HG03039 (cell line): Measurements from ENCODE around the gene SEC24B.

Source experiments
- ATAC-seq: cut with Tn5 transposase; IDR thresholded peaks from one replicate; pipeline ENCODE4 v1.9.1; 2021; ENCODE audit warnings: mild to moderate bottlenecking, moderate library complexity; ENCODE audit not compliant: unreplicated experiment

Gene SEC24B

DNA sequence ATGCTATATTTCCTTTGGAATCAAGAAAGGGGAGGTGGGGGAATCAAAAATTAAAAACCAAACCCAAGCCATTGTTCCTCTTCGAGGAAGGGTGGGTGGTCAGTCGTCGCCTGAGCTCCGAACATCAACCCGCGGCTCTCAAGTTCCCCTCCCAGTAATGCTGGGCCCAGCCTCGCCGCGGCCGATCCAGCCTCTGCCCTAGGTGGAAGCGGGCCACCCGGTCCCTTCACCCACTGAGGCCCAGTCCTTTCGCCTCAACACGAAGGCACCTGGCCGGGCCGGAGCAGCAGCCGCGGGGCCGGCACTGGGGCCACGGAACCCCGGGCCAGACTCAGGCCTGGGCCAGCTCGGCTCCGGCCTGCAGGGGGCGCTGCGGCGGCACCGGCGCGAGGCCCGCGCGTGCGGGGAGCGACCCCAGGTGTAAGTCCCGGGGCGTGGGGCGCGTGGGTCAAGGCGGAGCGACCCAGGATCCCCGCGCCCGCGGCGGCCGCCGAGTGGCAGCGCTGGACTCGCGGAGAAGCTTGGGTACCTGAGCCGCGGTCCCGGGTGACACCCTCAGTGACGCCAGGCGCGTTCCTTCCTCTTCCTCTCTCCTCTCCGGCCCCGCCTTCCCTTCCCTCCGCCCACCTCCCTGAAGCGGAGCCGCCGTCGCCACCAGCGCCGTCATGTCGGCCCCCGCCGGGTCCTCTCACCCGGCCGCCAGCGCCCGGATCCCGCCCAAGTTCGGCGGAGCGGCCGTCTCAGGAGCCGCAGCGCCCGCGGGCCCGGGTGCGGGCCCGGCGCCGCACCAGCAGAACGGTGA is at the start of gene SEC24B:
TSS of gene SEC24B (plus strand) at position 611 of the 802 bp plus-strand sequence. CDS start at position 666, 55 bp downstream.
- peak; percentile 83 for ATAC-seq

DNA sequence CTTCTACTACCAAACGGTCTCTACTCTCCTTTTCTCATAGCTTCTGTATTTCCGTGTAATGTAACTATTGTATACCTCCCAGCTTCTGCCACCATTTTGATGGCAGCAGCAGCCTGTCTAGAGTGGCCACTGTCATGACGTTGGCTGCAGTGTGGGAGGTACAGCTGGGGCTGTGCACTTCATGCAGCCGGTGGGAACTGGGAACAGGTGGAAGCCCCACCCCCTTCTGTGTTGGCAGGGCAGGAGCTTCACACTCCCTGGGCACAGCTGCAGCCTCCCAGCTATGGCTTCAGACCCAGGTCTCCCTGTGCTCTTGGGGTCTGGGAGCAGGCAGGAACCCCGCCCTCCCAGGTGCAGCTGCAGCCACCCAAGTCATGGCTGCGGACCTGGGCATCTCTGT is 49.8 kb upstream of the SEC24B start:
- ATAC-seq = no peak

DNA sequence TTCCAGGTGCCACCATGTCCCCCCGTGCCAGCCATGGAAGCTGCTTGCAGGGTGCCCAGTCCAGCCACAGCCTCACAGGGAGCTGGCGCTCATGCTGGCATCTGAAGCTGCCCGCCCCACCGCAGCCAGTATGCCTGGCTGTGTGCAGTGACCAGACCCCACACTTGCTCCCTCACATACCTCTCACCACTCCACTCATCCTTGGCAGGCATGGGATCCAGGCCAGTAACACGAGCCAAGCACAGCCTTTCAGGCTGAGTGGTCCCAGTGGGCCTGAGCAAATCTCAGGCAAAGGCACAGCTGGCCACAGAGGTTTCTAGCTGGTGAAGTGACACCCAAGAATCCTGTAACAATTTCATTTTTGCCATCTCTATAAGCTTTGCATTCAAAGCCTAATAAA is 48.4 kb upstream of the SEC24B start:
- no peak for ATAC-seq

- ATAC-seq = no peak
Observed at GRCh38 chr4:109389369-109390114, 44.1 kb upstream of the SEC24B start.

DNA sequence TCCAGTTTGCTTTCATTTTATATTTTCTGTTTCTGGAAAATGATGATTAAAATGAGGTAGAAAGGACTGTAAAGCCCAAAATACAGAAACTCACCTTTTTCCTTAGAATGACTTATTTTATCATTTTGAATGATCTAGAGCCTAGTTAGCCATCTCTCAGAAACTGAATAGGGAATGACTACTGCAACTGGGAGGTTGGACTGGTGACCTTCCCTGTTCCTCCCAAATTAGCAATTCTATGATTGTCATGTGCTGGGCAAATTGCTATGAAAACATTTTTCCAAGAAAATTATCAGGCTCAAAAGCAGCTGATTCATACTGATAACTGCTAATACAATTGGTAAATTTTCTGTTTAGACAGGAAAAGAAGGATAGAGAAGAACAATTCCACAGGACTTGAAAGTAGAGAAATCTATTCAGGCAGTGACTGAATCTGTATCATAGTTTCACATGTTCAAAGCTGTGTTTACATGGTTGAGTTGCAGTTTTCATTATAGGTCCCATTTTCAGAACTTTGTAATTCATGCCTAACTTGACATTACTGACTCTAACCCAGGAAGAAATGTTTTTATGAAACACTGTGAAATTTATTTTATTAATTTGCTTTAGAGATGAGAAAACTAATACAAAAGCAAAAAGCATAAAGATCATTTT is 43.4 kb upstream of the SEC24B start:
- peak; percentile 40 for ATAC-seq

- ATAC-seq = no peak
Observed at GRCh38 chr4:109395694-109396093, 37.9 kb upstream of the SEC24B start.

DNA sequence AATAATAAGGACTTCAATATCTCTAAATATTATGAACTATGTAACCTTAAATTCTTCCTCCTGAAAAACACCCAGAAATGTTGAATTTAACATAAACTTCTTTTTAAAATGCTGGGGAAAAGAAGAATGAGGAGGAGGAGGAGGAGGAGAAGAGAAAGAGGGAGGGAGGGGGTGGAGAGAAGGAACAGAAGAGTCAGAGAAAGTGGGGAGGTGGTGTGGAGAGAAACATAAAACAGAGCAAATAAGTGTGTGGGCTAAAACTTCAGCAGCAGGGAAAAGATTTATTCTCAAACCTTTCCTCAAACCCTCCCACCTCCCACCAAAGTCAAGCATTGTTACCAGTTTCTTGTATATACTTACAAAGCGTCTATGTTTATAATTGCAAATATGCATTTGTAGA is 34.7 kb upstream of the SEC24B start:
- no peak for ATAC-seq

GRCh38 chr4:109406337-109406931 is 27.2 kb upstream of the SEC24B start:
- ATAC-seq = no peak

- no peak for ATAC-seq
Observed at GRCh38 chr4:109407027-109407737, 26.4 kb upstream of the SEC24B start.

DNA sequence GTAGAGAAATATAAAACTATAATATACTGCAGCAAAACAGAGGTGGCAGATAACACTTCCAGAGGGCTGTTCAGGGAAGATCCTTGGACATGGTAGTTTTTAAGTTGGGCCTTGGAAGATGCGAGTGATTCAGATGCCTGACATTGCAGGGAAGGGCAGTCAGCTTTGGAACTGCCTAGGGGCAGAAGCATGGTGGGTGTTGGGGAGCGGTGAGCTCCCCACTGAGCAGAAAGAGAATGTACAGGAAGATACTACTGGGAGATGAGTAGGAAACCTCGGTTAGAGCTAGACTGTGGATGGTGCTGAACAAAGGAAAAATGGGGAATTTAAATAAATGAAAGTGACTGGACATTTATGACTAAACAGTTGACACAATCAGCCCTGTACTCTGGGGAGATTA is 24.9 kb upstream of the SEC24B start:
- ATAC-seq = no peak

- no peak for ATAC-seq
Observed at GRCh38 chr4:109410226-109410625, 23.4 kb upstream of the SEC24B start.

DNA sequence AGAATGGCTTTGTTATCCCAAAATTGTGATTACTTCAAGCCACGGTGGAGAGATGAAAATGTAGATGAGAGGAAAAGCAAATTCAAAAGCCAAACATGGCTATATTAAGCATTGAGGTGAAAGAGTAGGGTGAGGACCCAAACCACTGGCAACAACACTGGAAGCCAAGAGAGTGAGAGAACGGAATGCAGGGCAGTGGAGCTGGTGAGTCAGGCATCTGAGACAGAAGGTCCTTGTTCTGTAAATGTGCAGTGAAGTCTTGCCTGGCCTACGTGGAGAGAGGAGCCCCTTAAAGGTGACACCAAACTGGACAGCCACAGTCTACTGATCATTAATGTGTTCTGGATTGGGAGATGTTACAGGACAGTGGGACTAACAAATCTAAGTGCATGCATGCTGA is 22.8 kb upstream of the SEC24B start:
- no peak for ATAC-seq

DNA sequence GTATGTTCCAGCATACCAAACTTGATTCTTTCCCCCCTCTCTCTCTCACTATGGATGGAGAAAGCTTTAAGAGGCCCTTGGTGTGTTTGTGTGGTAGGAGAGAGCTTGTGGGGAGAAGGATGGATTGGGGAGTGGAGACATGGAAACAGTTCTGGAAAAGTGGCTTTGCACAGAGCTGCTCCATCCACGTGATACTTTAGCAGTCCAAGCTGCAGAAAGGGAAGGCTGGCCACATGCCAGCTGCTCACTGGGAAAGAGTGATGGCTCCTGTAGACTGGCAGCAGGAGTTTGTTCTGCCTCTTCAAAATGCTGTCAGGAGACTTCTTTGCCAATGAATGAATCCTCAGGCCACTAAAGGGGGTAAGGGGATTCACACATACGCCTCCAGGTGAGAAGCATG is 21.7 kb upstream of the SEC24B start:
- ATAC-seq = no peak

DNA sequence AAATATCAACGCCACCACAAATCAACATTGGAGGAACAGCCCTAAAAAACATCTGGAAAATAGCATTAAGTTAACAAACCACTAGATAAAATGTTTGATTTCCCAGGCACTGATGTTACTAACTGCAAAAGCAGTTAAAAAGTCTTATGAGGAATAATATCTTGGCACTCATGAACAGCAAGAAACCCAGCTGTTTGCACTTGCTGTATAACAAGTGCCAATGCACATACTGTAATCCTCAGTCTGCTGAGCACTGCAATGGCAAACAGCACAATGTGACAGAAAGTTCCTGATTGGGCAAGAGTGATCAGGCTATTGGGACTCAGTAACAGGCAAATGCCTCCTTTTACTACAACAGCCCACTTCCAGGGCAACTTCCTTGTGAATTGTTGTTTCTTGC is 20.8 kb upstream of the SEC24B start:
- ATAC-seq = no peak

- no peak for ATAC-seq
Observed at GRCh38 chr4:109414938-109415337, 18.7 kb upstream of the SEC24B start.

DNA sequence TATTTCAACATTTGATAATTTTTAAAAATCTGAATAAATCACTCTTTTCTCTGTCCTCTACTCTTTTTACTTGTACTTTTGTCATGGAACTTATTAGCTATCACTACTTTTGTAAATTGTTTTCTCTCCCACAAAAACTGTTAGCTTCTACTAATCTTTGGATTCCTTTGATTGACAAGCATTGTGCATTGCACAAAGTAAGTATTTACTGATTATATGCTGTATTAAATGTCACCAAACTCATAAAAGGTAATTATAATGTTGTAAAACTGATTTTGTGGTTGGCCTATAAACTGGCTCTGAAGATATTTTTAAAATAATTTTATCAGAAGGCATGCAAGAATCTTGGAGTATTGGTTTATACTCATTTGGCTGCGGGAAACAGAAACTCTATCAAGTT is 15.0 kb upstream of the SEC24B start:
- ATAC-seq = no peak

- ATAC-seq = no peak
Observed at GRCh38 chr4:109419679-109420078, 13.9 kb upstream of the SEC24B start.

DNA sequence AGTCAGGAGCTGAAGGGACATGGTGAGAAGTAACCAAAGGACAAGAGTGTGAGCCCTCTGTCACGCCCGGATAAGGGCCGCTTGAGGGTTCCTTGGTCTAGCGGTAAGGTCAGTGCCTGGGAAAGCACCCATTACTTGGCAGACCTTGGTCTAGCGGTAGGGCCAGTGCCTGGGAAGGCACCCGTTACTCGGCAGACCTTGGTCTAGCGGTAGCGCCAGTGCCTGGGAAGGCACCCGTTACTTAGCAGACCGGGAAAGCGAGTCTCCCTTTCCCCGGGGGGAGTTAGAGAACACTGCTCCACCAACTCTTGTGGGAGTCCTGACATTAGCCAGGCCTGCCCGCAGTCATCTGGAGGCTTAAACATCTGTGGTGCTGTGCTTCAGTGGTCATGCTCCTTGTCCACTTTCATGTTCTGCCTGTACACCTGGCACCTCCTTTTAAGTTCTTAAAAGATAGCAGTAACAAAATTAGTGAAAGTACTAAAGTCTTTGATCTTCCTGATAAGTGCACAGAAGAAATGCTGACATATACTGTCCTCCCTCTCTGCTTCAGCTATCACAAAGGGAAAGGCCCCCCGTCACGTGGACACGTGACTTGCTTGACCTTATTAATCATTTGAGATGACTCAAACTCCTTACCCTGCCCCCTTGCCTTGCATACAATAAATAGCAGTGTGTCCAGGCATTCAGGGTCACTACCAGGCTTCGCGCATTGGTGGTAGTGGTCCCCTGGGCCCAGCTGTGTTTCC is 9.3 kb upstream of the SEC24B start:
- ATAC-seq = no peak

GRCh38 chr4:109425405-109425804 is 8.2 kb upstream of the SEC24B start:
- ATAC-seq = no peak

GRCh38 chr4:109429545-109429944 is 4.1 kb upstream of the SEC24B start:
- ATAC-seq = no peak
